Gastroesophageal sphincter (tissue), 3 donors: Measurements from ENCODE around the gene RFC2.

Experiments
- POLR2AphosphoS5 ChIP-seq: sonication (generic); formaldehyde crosslinking; IDR thresholded peaks from one replicate; pipeline ENCODE4 v1.6.1; 2017; ENCODE audit warnings: antibody characterized with exemption
- TF ChIP-seq, protein P1 (sequence below), 4 experiments: fragments of 200-600 bp in 2 of 4; fragments of 450-650 bp in 2 of 4; sonication (generic) in 1 of 4; IDR thresholded peaks; one replicate each; pipeline ENCODE4 v1.5.1; 2017 to 2019; ENCODE audit warnings: antibody characterized with exemption in 4 of 4, mild to moderate bottlenecking in 2 of 4, moderate library complexity in 2 of 4

DNA sequence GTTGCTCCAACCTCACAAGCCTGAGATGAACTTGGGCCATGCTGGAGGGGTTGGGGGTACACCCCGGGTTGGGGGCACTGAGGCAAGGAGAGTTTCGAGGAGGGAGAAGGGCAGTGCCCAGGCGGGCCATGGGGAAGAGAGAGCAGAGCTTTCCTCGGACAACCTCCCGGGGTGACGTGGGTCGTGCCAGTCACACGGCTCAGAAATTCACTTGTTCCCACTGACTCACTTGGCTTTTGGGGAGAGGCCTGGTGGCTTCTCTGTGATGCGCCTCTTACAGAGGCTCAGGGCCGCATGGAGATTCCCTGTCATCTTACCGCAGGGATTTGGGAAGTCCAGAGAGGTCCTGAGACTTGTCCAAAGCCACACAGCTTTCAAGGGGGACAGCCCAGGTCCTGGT is 41.5 kb downstream of the RFC2 start:
- TF ChIP-seq POLR2AphosphoS5 = no peak
- TF ChIP-seq, protein P1, sequence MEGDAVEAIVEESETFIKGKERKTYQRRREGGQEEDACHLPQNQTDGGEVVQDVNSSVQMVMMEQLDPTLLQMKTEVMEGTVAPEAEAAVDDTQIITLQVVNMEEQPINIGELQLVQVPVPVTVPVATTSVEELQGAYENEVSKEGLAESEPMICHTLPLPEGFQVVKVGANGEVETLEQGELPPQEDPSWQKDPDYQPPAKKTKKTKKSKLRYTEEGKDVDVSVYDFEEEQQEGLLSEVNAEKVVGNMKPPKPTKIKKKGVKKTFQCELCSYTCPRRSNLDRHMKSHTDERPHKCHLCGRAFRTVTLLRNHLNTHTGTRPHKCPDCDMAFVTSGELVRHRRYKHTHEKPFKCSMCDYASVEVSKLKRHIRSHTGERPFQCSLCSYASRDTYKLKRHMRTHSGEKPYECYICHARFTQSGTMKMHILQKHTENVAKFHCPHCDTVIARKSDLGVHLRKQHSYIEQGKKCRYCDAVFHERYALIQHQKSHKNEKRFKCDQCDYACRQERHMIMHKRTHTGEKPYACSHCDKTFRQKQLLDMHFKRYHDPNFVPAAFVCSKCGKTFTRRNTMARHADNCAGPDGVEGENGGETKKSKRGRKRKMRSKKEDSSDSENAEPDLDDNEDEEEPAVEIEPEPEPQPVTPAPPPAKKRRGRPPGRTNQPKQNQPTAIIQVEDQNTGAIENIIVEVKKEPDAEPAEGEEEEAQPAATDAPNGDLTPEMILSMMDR (IDR thresholded peaks at IDR 0.05) = no peak
